GM21576 (cell line): Measurements from ENCODE around the gene TP53TG3D.
"Not testable (repeated sequence)": the region's sequence is repeated elsewhere in the genome, so short reads cannot be mapped to it uniquely, and the experiment has no call there.

ENCODE experiments used
- ATAC-seq: cut with Tn5 transposase; IDR thresholded peaks from one replicate; pipeline ENCODE4 v1.9.1; 2021; ENCODE audit warnings: mild to moderate bottlenecking, moderate library complexity; ENCODE audit not compliant: unreplicated experiment

The TP53TG3D gene, protein sequence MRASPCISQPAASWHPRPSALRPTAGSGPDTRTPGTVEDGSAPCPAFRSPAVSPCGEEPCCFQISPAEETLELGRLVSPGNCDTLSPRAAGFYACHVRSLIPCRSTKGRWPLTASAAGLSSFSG

DNA sequence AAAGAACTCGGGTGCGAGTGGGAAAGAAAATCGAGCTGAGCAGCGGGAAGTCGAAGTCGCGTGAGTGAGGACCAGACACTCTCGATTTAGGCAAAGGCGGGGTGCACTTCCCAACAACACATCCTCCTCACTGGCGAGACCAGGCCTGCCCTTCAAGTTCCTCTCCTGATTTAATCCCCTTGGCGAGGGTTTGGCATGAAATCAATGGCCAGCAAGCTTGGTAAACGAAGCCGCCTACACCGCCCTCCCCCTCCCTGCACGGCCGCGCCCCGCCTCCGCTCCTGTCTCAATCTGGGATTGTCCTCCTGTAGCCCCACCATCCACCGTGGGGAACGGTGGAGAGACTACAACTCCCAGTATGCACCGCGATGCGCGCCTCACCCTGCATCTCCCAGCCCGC, at the start of gene TP53TG3D:
Gene TP53TG3D (plus strand): TSS at position 301 of the 400 bp plus-strand sequence. CDS start 68 bp downstream, at position 369.
- not testable (repeated sequence) for ATAC-seq

DNA sequence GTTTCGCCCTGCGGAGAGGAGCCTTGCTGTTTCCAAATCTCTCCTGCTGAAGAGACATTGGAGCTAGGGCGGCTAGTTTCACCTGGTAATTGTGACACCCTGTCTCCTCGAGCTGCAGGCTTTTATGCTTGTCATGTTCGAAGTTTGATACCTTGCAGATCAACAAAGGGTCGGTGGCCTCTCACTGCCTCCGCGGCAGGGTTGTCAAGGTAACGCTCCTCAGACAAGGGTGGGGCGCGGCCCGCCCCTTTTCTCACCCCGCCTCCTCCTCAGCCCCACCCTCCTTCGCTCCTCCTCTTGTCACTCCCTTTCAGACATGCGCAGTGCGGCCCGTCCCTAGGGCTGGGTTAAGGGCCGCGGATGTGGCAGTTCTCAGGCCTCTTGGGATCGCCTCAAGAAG, 421 bp downstream of the TP53TG3D start:
- not testable (repeated sequence) for ATAC-seq

DNA sequence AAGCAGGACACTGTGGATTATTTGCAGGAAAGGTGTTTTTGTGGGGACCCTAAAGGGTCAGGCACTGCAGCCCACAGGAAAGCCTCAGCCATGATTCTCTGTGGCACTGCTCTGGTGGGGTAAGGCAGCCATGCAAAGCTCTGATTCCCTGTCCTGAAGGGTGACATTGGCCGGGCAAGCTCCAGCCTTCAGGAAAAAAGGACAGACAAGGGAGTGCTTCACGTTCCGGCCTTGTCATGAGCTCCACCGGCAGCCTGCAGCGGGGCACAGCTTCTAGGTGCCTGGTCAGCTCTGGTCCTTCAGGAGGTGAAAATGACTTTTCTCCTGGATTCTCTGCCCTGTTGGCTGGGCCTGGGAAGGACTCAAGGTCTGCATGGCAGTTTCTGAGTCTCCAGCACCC, 8.4 kb downstream of the TP53TG3D start:
- ATAC-seq = not testable (repeated sequence)

DNA sequence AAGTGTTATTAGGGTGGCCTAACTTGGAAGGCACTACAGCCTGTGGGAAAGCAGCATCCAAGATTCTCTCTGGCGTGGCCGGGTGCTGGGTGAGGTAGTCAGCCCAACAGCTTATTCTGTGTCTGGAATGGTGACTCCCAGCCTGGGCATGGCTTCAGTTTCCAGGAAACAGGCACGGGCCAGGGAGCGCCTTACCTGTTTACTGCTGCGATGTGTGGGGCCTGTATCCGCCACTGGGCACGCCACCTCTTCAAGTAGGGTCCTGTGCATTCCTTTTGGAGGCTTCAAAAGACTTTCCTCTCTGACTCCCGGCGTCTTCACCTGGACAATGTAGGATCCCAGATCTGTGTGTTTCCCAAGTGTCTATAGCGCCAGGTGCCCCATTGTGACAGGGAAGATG, 10.5 kb downstream of the TP53TG3D start:
- ATAC-seq = not testable (repeated sequence)

DNA sequence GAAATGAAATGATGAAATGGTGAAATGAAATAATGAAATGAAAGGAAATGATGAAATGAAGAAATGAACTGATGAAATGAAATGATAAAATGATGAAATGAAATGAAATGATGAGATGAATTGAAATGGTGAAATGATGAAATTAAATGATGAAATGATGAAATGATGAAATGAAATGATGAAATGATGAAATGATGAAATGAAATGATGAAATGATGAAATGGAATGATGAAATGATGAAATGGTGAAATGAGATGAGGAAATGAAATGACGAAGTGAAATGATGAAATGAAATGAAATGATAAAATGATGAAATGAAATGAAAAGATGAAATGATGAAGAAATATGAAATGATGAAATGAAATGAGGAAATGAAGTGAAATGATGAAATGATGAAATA, 28.8 kb downstream of the TP53TG3D start:
- not testable (repeated sequence) for ATAC-seq

DNA sequence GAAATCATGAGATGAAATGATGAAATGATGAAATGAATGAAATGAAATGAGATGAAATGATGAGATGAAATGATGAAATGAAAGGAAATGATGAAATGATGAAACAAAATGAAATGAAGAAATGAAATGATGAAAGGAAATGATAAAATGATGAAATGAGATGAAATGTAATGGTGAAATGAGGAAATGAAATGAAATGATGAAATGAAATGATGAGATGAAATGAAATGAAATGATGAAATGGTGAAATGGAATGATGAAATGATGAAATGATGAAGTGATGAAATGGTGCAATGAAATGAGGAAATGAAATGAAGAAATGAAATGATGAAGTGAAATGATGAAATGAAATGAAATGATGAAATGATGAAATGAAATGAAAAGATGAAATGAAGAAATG, 29.9 kb downstream of the TP53TG3D start:
- ATAC-seq = not testable (repeated sequence)

DNA sequence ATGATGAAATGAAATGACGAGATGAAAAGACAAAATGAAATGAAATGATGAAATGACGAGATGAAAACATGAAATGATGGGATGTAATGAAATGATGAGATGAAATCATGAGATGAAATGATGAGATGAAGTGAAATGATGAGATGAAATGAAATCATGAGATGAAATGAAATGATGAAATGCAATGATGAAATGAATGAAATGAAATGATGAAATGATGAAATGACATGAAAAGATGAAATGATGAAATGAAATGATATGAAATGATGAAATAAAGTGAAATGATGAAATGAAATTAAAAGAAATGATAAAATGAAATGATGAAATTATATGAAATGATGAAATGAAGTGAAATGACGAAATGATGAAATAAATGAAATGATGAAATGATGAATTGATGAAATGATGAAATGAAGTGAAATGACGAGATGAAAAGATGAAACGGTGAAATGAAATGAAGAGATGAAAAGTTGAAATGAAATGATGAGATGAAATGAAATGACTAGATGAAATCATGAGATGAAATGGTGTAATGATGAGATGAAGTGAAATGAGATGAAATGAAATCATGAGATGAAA, 30.9 kb downstream of the TP53TG3D start:
- ATAC-seq = not testable (repeated sequence)

DNA sequence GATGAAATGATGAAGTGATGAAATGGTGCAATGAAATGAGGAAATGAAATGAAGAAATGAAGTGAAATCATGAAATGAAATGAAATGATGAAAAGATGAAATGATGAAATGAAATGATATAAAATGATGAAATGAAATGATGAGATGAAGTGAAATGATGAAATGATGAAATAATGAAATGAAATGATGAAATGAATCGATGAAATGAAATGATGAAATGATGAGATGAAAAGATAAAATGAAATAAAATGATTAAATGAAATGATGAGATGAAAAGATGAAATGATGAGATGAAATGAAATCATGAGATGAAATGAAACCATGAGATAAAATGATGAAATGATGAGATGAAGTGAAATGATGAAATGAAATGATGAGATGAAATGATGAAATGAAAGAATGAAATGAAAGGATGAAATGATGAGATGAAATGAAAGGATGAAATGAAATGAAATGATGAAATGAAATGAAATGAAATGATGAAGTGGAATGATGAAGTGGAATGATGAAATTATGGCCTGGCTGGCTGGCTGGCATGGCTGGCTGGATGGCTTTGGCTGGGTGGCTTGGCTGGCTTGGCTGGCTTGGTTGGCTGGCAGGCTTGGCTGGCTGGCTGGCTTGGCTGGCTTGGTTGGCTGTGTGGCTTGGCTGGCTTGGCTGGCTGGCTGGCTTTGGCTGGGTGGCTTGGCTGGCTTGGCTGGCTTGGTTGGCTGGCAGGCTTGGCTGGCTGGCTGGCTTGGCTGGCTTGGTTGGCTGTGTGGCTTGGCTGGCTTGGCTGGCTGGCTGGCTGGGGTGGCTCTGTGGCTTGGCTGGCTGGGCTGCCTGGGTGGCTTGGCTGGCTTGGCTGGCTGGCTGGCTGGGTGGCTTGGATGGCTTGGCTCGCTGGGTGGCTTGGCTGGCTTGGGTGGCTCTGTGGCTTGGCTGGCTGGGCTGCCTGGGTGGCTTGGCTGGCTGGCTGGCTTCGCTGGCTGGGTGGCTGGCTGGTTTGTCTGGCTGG, 32.0 kb downstream of the TP53TG3D start:
- ATAC-seq = not testable (repeated sequence)

DNA sequence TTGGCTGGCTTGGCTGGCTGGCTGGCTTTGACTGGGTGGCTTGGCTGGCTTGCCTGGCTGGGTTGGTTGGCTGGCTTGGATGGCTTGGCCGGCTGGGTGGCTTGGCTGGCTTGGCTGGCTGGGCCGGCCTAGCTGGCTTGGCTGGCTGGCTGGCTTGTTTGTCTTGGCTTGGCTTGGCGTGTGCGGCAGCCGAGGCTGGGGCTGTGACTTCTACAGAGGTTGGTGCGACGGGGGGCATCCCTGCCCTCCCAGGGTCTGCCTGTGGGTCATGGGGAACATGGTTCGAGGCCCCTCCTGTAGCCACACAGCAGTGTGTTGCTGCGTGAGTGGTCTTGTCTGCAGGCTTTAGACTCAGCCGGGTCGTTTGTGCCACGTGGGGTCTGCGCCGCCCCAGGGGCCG, 33.1 kb downstream of the TP53TG3D start:
- not testable (repeated sequence) for ATAC-seq

DNA sequence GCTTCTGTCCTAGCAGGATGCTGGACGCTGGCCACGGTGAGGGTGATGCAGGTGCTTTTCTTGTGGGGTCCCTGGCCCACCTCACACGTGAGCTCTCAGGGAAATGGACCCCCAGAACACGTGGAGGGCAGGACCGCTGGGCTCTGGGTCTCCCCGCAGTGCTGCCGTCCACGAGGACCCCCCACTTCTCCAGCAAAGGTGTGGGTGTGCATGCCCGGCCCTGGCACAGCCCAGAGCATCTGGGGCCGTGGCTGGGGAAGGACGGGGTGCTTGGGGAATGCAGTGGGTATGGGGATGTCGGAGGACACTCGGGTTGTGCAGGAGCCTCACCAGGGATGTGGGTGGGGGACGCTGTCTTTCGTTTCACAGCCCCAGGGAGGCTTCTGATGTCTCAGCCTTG, 34.7 kb downstream of the TP53TG3D start:
- ATAC-seq = not testable (repeated sequence)

DNA sequence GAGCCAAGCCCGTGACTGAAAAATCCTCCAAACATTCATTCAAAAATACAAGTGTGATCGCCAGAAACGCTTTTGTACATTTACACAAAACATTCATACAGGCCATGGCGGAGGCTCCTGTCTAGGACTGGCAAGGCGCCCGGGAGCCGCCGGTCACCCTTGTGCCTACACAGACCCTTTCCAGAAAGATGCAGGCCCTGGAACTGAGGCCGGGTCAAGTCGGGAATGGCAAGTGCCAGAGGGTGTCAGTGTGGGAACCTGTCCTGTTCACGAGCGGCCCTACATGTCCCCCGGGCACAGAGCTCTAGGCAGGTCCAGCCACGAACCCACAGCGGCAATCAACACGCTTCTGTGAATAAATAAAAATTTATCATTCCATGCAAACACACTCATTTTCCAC, 36.1 kb downstream of the TP53TG3D start:
- ATAC-seq = not testable (repeated sequence)

DNA sequence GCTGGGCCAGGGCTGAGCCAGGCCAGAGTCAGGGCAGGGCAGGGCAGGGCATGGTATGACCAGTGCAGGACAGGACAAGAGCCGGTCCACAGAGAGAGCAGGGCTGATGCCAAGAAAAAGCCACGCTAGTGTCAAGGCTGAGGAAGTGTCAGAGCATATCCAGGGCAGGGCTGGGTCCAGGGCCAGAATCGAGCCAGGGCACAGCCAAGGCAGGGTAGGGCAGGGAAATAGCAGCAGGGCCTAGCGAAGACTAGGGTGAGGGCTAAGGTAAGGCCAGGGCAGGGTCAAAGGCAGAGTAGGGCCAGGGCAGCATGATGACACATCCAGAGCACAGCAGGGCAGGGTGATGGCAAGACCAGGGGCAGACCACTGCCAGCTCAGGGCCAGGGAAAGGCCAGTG, 49.7 kb downstream of the TP53TG3D start:
- ATAC-seq = not testable (repeated sequence)
